GM12864 (cell line): ENCODE data around the gene PSMD1.
A peak's percentile ranks its signal among the peaks of the same experiment; 100 is the strongest.

Experiments
- DNase-seq: peaks from one replicate; pipeline ENCODE4 v3.0.0-alpha.2; 2011; ENCODE audit warnings: low read depth
- H3K4me3 ChIP-seq: 2 replicates; pipeline ENCODE4 v1.5.1; 2011; ENCODE audit warnings: mild to moderate bottlenecking, low read depth, low read length, control low read depth
- TF ChIP-seq, protein P1 (sequence below): IDR thresholded peaks from 2 replicates; pipeline ENCODE4 v1.5.1; 2011; ENCODE audit warnings: low read depth, mild to moderate bottlenecking, moderate library complexity, low read length, control low read depth, inconsistent platforms; ENCODE audit errors: missing control alignments

Gene PSMD1

GRCh38 chr2:231197706-231198290 lies 141.1 kb downstream of the PSMD1 start:
- DNase-seq, result no peak
- TF ChIP-seq, protein P1, sequence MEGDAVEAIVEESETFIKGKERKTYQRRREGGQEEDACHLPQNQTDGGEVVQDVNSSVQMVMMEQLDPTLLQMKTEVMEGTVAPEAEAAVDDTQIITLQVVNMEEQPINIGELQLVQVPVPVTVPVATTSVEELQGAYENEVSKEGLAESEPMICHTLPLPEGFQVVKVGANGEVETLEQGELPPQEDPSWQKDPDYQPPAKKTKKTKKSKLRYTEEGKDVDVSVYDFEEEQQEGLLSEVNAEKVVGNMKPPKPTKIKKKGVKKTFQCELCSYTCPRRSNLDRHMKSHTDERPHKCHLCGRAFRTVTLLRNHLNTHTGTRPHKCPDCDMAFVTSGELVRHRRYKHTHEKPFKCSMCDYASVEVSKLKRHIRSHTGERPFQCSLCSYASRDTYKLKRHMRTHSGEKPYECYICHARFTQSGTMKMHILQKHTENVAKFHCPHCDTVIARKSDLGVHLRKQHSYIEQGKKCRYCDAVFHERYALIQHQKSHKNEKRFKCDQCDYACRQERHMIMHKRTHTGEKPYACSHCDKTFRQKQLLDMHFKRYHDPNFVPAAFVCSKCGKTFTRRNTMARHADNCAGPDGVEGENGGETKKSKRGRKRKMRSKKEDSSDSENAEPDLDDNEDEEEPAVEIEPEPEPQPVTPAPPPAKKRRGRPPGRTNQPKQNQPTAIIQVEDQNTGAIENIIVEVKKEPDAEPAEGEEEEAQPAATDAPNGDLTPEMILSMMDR, result no peak

DNA sequence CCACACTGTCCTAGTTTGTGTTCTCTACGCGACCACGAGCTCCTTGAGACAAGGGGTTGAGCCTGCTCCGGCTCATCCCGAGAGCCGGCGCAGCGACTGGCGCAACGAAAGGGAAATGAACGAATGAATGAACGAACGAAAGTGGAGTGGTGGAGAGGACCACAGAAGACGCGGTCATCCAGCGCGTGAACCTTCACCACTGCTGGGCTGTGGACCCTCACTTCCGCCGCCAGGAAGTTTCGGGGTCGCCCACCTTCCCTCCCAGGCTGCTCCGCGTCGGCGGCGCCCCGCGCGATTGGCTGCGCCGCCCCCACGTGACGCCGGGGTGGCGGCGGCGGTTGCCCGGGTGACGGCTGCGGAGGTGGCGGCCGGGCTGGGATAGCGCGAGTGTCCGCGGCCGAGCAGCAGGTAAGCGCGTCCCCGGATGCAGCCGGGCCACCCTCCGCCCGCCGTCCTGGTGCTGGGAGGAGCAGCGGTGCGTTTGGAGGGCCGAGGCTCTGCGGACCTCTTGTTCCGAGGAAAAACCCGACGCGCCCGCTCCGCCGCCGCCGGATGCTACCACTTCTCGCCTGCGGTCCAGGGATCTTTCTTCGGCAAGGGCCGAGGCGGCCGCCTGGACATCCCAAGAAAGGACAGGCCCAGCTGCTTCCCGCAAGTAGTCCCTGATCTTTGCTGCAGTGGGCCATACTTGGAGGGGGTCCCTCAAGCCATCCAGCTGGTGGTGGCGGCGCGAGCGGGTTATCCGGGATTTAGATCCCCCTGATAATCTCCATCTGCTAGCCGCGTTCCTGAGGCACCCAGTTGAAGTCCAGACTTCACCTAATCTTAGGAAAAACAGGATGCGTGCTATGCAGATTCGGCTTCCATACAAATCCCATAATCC lies 141.9 kb downstream of the PSMD1 start, which contains the start of gene ARMC9:
Gene ARMC9, plus strand, starts transcription at position 341 of the 883 bp plus-strand sequence. CDS start 7,608 bp downstream, outside the sequence.
- DNase-seq, result peak; percentile 36
- H3K4me3 ChIP-seq, result peak within 1 kb of the TSS; percentile 63
- TF ChIP-seq, protein P1, result no peak

More at GRCh38 chr2:231197706-231198290, 141.1 kb downstream of the PSMD1 start:
- peak overlapping the region; percentile 63 for H3K4me3 ChIP-seq

GRCh38 chr2:231199219-231199618 lies 142.6 kb downstream of the PSMD1 start:
- peak overlapping the region; percentile 63 for H3K4me3 ChIP-seq
- DNase-seq, result no peak
- TF ChIP-seq, protein P1, result no peak

- TF ChIP-seq, protein P1, result no peak
- no peak overlapping the region for H3K4me3 ChIP-seq
- no peak for DNase-seq
These were observed 144.3 kb downstream of the PSMD1 start for GRCh38 chr2:231200805-231201474.

- no peak overlapping the region for H3K4me3 ChIP-seq
- TF ChIP-seq, protein P1, result no peak
- no peak for DNase-seq
These were observed 144.8 kb downstream of the PSMD1 start for GRCh38 chr2:231201475-231201814.

GRCh38 chr2:231203087-231203486 lies 146.4 kb downstream of the PSMD1 start:
- TF ChIP-seq, protein P1, result no peak
- no peak overlapping the region for H3K4me3 ChIP-seq
- no peak for DNase-seq
